Kidney epithelial cell (primary cell): ENCODE results near the gene KCNQ2. TPM values are rescaled to one million over a fixed set of nuclear protein-coding genes. Genes with fewer than 3 reads are reported as not detected.

Experiments used
- DNase-seq: peaks from one replicate; pipeline ENCODE4 v3.0.0-alpha.2; 2010; ENCODE audit warnings: low read depth
- H3K27me3 ChIP-seq: 2 replicates; pipeline ENCODE4 v1.6.0; 2011; ENCODE audit warnings: low read length; ENCODE audit not compliant: control insufficient read depth, insufficient read depth
- H3K36me3 ChIP-seq: 2 replicates; pipeline ENCODE4 v1.5.1; 2011; ENCODE audit warnings: low read length; ENCODE audit not compliant: control insufficient read depth, insufficient read depth
- H3K4me3 ChIP-seq: 2 replicates; pipeline ENCODE4 v1.5.1; 2011; ENCODE audit warnings: low read depth, mild to moderate bottlenecking, control low read depth, low read length
- CTCF ChIP-seq: IDR thresholded peaks from 2 replicates; pipeline ENCODE4 v1.5.1; 2011; ENCODE audit warnings: mild to moderate bottlenecking, moderate library complexity, low read length, control low read depth, inconsistent platforms; ENCODE audit not compliant: insufficient read depth, poor library complexity, severe bottlenecking
- total RNA-seq: library from RNA; depleted of rRNA; stranded (reverse); fragments of >200 nt; gene quantifications from 2 replicates; pipeline ENCODE4 v1.2.3, GENCODE V29; 2015

Gene KCNQ2
- total RNA-seq, 1 donor from 2014 or later = 0.04 TPM

- Histone ChIP-seq H3K36me3 (no peaks in the 10 kb centered on the region), H3K4me3 (no peak overlapping the region), H3K27me3 (peaks cover 15% of the 10 kb centered on the region)
- no peak for DNase-seq
- TF ChIP-seq CTCF = no peak
Observed at GRCh38 chr20:63397155-63397843, 75.2 kb downstream of the KCNQ2 start.

- peaks cover 13% of the 10 kb centered on the region for H3K27me3 ChIP-seq
- H3K4me3 ChIP-seq = no peak overlapping the region
- DNase-seq = no peak
- H3K36me3 ChIP-seq = no peaks in the 10 kb centered on the region
- no peak for TF ChIP-seq CTCF
Observed at GRCh38 chr20:63396300-63396699, 76.2 kb downstream of the KCNQ2 start.

GRCh38 chr20:63395723-63396122, 76.7 kb downstream of the KCNQ2 start:
- Histone ChIP-seq H3K36me3 (no peaks in the 10 kb centered on the region), H3K4me3 (no peak overlapping the region), H3K27me3 (peaks cover 13% of the 10 kb centered on the region)
- TF ChIP-seq CTCF = no peak
- DNase-seq = no peak

- TF ChIP-seq CTCF = no peak
- DNase-seq = no peak
- Histone ChIP-seq H3K27me3 (peaks cover 13% of the 10 kb centered on the region), H3K4me3 (no peak overlapping the region), H3K36me3 (no peaks in the 10 kb centered on the region)
Observed at GRCh38 chr20:63394920-63395455, 77.5 kb downstream of the KCNQ2 start.

- Histone ChIP-seq H3K4me3 (no peak overlapping the region), H3K36me3 (no peaks in the 10 kb centered on the region), H3K27me3 (peaks cover 13% of the 10 kb centered on the region)
- no peak for DNase-seq
- no peak for TF ChIP-seq CTCF
Observed at GRCh38 chr20:63394069-63394919, 78.2 kb downstream of the KCNQ2 start.
